Gastrocnemius medialis (tissue), 4 donors: ENCODE data around the gene AJUBA.

Experiments used
- CTCF ChIP-seq, 5 experiments: fragments of 450-650 bp in 3 of 5; fragments of 200-600 bp in 2 of 5; sonication (generic) in 2 of 5; IDR thresholded peaks in 4 of 5; conservative IDR thresholded peaks in 1 of 5; 1 replicate in 4 of 5; 2 replicates in 1 of 5; pipeline ENCODE4 v1.5.1; 2016 to 2019; ENCODE audit warnings: antibody characterized with exemption in 5 of 5, mild to moderate bottlenecking in 3 of 5, moderate library complexity in 3 of 5
- POLR2A ChIP-seq, 2 donors: fragments of 450-650 bp; IDR thresholded peaks; one replicate each; pipeline ENCODE4 v1.6.1; 2017; ENCODE audit warnings: antibody characterized with exemption in 2 of 2, mild to moderate bottlenecking in 2 of 2, moderate library complexity in 2 of 2

- no peak for TF ChIP-seq CTCF (IDR thresholded peaks at IDR 0.05 in 4 of 5, conservative IDR thresholded peaks at IDR 0.05 in 1 of 5)
- no peak for TF ChIP-seq POLR2A (IDR thresholded peaks at IDR 0.05)
These were observed 20.2 kb downstream of the AJUBA start for GRCh38 chr14:22962061-22962676.
